Natural killer cell (primary cell): ENCODE results near the gene FAAP100. TPM values are rescaled to one million over a fixed set of nuclear protein-coding genes. Genes with fewer than 3 reads are reported as not detected.
A peak's percentile ranks its signal among the peaks of the same experiment; 100 is the strongest.

Experiments
- ATAC-seq, 3 donors: fragments of 150-1000 bp in 2 of 3; fragments of 200-7000 bp in 1 of 3; cut with Tn5 transposase; 1 replicate in 1 of 3; 2 replicates in 2 of 3; pipeline ENCODE4 v1.10.0; 2021; ENCODE audit warnings: mild to moderate bottlenecking in 2 of 3, moderate library complexity in 2 of 3
- DNase-seq, 2 donors: peaks; one replicate each; pipeline versions ENCODE4 v3.0.0 to v3.0.0-alpha.2; 2013 to 2021; ENCODE audit warnings: mixed read lengths in 1 of 2
- H3K27ac ChIP-seq: one replicate; pipeline ENCODE4 v1.5.1; 2013; ENCODE audit warnings: mild to moderate bottlenecking, low read length
- H3K27me3 ChIP-seq: one replicate; pipeline ENCODE4 v1.6.1; 2013; ENCODE audit warnings: low read length; ENCODE audit not compliant: control insufficient read depth, insufficient read depth
- H3K36me3 ChIP-seq: one replicate; pipeline ENCODE4 v1.6.1; 2013; ENCODE audit warnings: low read length; ENCODE audit not compliant: control insufficient read depth, insufficient read depth
- H3K4me1 ChIP-seq: one replicate; pipeline ENCODE4 v1.6.1; 2013; ENCODE audit warnings: low read length; ENCODE audit not compliant: control insufficient read depth, insufficient read depth
- H3K4me3 ChIP-seq: one replicate; pipeline ENCODE4 v1.5.1; 2013; ENCODE audit warnings: low read length
- H3K9me3 ChIP-seq: one replicate; pipeline ENCODE4 v1.6.1; 2013; ENCODE audit warnings: low read length; ENCODE audit not compliant: control insufficient read depth, insufficient read depth
- H3K27ac Mint-ChIP-seq, 2 donors: one replicate each; pipeline ENCODE4 v1.8.0; 2022; ENCODE audit warnings: mild to moderate bottlenecking in 2 of 2, mixed read lengths in 2 of 2, moderate library complexity in 1 of 2
- H3K27me3 Mint-ChIP-seq, 2 donors: one replicate each; pipeline ENCODE4 v1.8.0; 2022; ENCODE audit warnings: low read depth in 2 of 2, mixed read lengths in 2 of 2
- H3K36me3 Mint-ChIP-seq: one replicate; pipeline ENCODE4 v1.8.0; 2022; ENCODE audit warnings: mixed read lengths
- H3K4me1 Mint-ChIP-seq, 2 donors: one replicate each; pipeline ENCODE4 v1.8.0; 2022; ENCODE audit warnings: mixed read lengths in 2 of 2
- H3K4me3 Mint-ChIP-seq: one replicate; pipeline ENCODE4 v1.8.0; 2022; ENCODE audit warnings: mild to moderate bottlenecking, moderate library complexity, mixed read lengths
- H3K9me3 Mint-ChIP-seq, 2 donors: one replicate each; pipeline ENCODE4 v1.8.0; 2022; ENCODE audit warnings: mixed read lengths in 2 of 2
- CTCF ChIP-seq: fragments of 200-600 bp; IDR thresholded peaks from one replicate; pipeline ENCODE4 v1.8.0; 2022; ENCODE audit warnings: antibody characterized with exemption
- WGBS: methylation state at CpG from one replicate; pipeline ENCODE4 v1.1.7; 2013; ENCODE audit warnings: missing lambda C conversion rate; ENCODE audit not compliant: insufficient coverage; 5-methylcytosine and 5-hydroxymethylcytosine counted together
- intact Hi-C: fragments of 100-400 bp; cut with micrococcal nuclease; formaldehyde crosslinking; loops from one replicate; pipeline ENCODE4 v1.14.2; 2022
- total RNA-seq, 4 donors: library from RNA; stranded (reverse); fragments of 120-200 nt in 1 of 4; gene quantifications; one replicate each; pipeline versions ENCODE4 v1.2.3 to v1.2.4, GENCODE V29; 2013 to 2022

FAAP100 gene
- total RNA-seq, 3 donors from 2014 or later (not counting 1 experiment from before 2014, with no cell fraction given), result 31.8 to 34.5 (median 33.1) TPM

- peaks cover 38% of the 10 kb centered on the region for H3K36me3 ChIP-seq
- peak; percentile 44 to 68 for DNase-seq
- peak overlapping the region; percentile 100 for H3K4me3 Mint-ChIP-seq
These were observed 41.2 kb downstream of the FAAP100 start for GRCh38 chr17:81510785-81511553.

GRCh38 chr17:81509972-81510784 lies 42.0 kb downstream of the FAAP100 start:
- H3K27ac Mint-ChIP-seq, result peak overlapping the region; percentile 95 to 98
- Histone ChIP-seq H3K27me3 (no peaks in the 10 kb centered on the region), H3K4me3 (peak overlapping the region; percentile 74), H3K9me3 (no peaks in the 10 kb centered on the region), H3K36me3 (peaks cover 38% of the 10 kb centered on the region), H3K4me1 (peaks cover 50% of the 10 kb centered on the region), H3K27ac (peak overlapping the region; percentile 45)
- intact Hi-C loops, result loop anchor here (5.0 to 10.0 kb wide), 2 partner anchors 95 to 1703 kb away; no protein-coding TSS in a partner anchor
- H3K27me3 Mint-ChIP-seq, result no peaks in the 10 kb centered on the region
- 3% methylated on average over 22 of the region's 22 CpGs for WGBS
- peak overlapping the region; percentile 100 for H3K4me3 Mint-ChIP-seq
- DNase-seq, result peak; percentile 38 to 62
- peaks cover 28% of the 10 kb centered on the region for H3K36me3 Mint-ChIP-seq
- peak in 2 of 3 donors; percentile 3 to 23 for ATAC-seq
- TF ChIP-seq CTCF, result no peak
- H3K9me3 Mint-ChIP-seq, result no peaks in the 10 kb centered on the region
- peaks cover 44 to 54% of the 10 kb centered on the region in 2 donors for H3K4me1 Mint-ChIP-seq

More at GRCh38 chr17:81510785-81511553, 41.2 kb downstream of the FAAP100 start:
- H3K27ac ChIP-seq, result peak overlapping the region; percentile 45
- Mint-ChIP-seq H3K36me3 (peaks cover 28% of the 10 kb centered on the region), H3K27me3 (no peaks in the 10 kb centered on the region), H3K9me3 (no peaks in the 10 kb centered on the region), H3K27ac (peak overlapping the region; percentile 95 to 98), H3K4me1 (peaks cover 49 to 62% of the 10 kb centered on the region in 2 donors)
- intact Hi-C loops, result loop anchor here (5.0 to 10.0 kb wide), 2 partner anchors 94 to 1704 kb away; no protein-coding TSS in a partner anchor
- peaks cover 58% of the 10 kb centered on the region for H3K4me1 ChIP-seq
- TF ChIP-seq CTCF, result no peak
- ATAC-seq, result no peak
- under 1% methylated on average over 48 of the region's 48 CpGs for WGBS
- H3K4me3 ChIP-seq, result peak overlapping the region; percentile 74
- no peaks in the 10 kb centered on the region for H3K9me3 ChIP-seq
- no peaks in the 10 kb centered on the region for H3K27me3 ChIP-seq

- peak in 1 of 2 donors; percentile 71 for DNase-seq
- H3K4me3 Mint-ChIP-seq, result peak overlapping the region; percentile 100
- intact Hi-C loops, result no loop called here
- Histone ChIP-seq H3K36me3 (peaks cover 38% of the 10 kb centered on the region), H3K4me1 (peaks cover 48% of the 10 kb centered on the region), H3K9me3 (no peaks in the 10 kb centered on the region), H3K27ac (peak overlapping the region; percentile 45), H3K4me3 (peak overlapping the region; percentile 74), H3K27me3 (no peaks in the 10 kb centered on the region)
- 18% methylated on average over 12 of the region's 12 CpGs for WGBS
- no peak for ATAC-seq
- peaks cover 28% of the 10 kb centered on the region for H3K36me3 Mint-ChIP-seq
- no peak for TF ChIP-seq CTCF
- peak overlapping the region; percentile 95 to 98 for H3K27ac Mint-ChIP-seq
- peaks cover 42 to 52% of the 10 kb centered on the region in 2 donors for H3K4me1 Mint-ChIP-seq
- H3K27me3 Mint-ChIP-seq, result no peaks in the 10 kb centered on the region
- H3K9me3 Mint-ChIP-seq, result no peaks in the 10 kb centered on the region
These were observed 42.8 kb downstream of the FAAP100 start for GRCh38 chr17:81509207-81509971.
